ENCODE results near the gene C19orf81.
"Not testable (repeated sequence)": the region's sequence is repeated elsewhere in the genome, so short reads cannot be mapped to it uniquely, and the experiment has no call there.

The C19orf81 gene

GRCh38 chr19:50649433-50650391, at the start of gene C19orf81:
C19orf81 (plus strand) TSS chr19:50649445; CDS start chr19:50649445, 0 bp downstream.
- no peak for DNase-seq

- no peak for DNase-seq
These were observed 47.7 kb upstream of the C19orf81 start for GRCh38 chr19:50601407-50602088.

- DNase-seq = no peak
These were observed 47.2 kb upstream of the C19orf81 start for GRCh38 chr19:50602089-50602422.

- DNase-seq = no peak
These were observed 46.7 kb upstream of the C19orf81 start for GRCh38 chr19:50602496-50602895.

GRCh38 chr19:50602935-50603334, 46.3 kb upstream of the C19orf81 start:
- no peak for DNase-seq

GRCh38 chr19:50604264-50605073, 44.8 kb upstream of the C19orf81 start:
- not testable (repeated sequence) for DNase-seq

GRCh38 chr19:50606059-50606836, 43.0 kb upstream of the C19orf81 start:
- not testable (repeated sequence) for DNase-seq

GRCh38 chr19:50607388-50607787, 41.9 kb upstream of the C19orf81 start:
- no peak for DNase-seq

GRCh38 chr19:50607874-50608785, 41.1 kb upstream of the C19orf81 start:
- no peak for DNase-seq

- DNase-seq = not testable (repeated sequence)
These were observed 36.5 kb upstream of the C19orf81 start for GRCh38 chr19:50612504-50613404.

- DNase-seq = not testable (repeated sequence)
These were observed 30.9 kb upstream of the C19orf81 start for GRCh38 chr19:50618379-50618778.

GRCh38 chr19:50619184-50619583, 30.1 kb upstream of the C19orf81 start:
- DNase-seq = not testable (repeated sequence)

GRCh38 chr19:50620394-50620906, 28.8 kb upstream of the C19orf81 start:
- not testable (repeated sequence) for DNase-seq

- DNase-seq = no peak
These were observed 24.2 kb upstream of the C19orf81 start for GRCh38 chr19:50624949-50625600.

- DNase-seq = no peak
These were observed 23.2 kb upstream of the C19orf81 start for GRCh38 chr19:50626011-50626410.

- DNase-seq = no peak
These were observed 22.4 kb upstream of the C19orf81 start for GRCh38 chr19:50626795-50627194.

- DNase-seq = no peak
These were observed 21.1 kb upstream of the C19orf81 start for GRCh38 chr19:50628146-50628545.

- no peak for DNase-seq
These were observed 20.7 kb upstream of the C19orf81 start for GRCh38 chr19:50628551-50628950.

- DNase-seq = no peak
These were observed 20.1 kb upstream of the C19orf81 start for GRCh38 chr19:50629194-50629593.

All from SIG-M5 (cell line).